Thyroid gland (tissue), 4 donors: ENCODE measurements around the gene RAI1. TPM values are rescaled to one million over a fixed set of nuclear protein-coding genes. Genes with fewer than 3 reads are reported as not detected.

Source experiments
- DNase-seq, 2 donors: peaks; one replicate each; pipeline ENCODE4 v3.0.0-alpha.2; 2019
- H3K27ac ChIP-seq, 3 donors: fragments of 200-600 bp; sonication (generic); 1 replicate in 2 of 3; 2 replicates in 1 of 3; pipeline ENCODE4 v1.5.1; 2016 to 2019; ENCODE audit warnings: mild to moderate bottlenecking in 1 of 3, moderate library complexity in 1 of 3
- H3K27me3 ChIP-seq: fragments of 200-600 bp; sonication (generic); one replicate; pipeline ENCODE4 v1.5.1; 2019
- H3K36me3 ChIP-seq, 2 donors: fragments of 200-600 bp; sonication (generic); one replicate each; pipeline ENCODE4 v1.5.1; 2016 to 2019
- H3K4me1 ChIP-seq, 2 donors: fragments of 200-600 bp; sonication (generic); one replicate each; pipeline ENCODE4 v1.5.1; 2017 to 2019
- H3K4me3 ChIP-seq, 3 donors: fragments of 200-600 bp; sonication (generic); replicated peaks in 1 of 3; 1 replicate in 2 of 3; 2 replicates in 1 of 3; pipeline ENCODE4 v1.5.1; 2016; ENCODE audit warnings: mild to moderate bottlenecking in 1 of 3
- H3K9me3 ChIP-seq: fragments of 200-600 bp; sonication (generic); one replicate; pipeline ENCODE4 v1.5.1; 2017
- POLR2A ChIP-seq, 2 donors: fragments of 450-650 bp; IDR thresholded peaks; one replicate each; pipeline ENCODE4 v1.6.1; 2017; ENCODE audit warnings: antibody characterized with exemption in 2 of 2, mild to moderate bottlenecking in 2 of 2, moderate library complexity in 1 of 2
- WGBS, 2 donors: methylation state at CpG; one replicate each; pipeline ENCODE4 v1.1.5; 2017; 5-methylcytosine and 5-hydroxymethylcytosine counted together
- intact Hi-C: fragments of 100-400 bp; cut with DNase I; formaldehyde crosslinking; loops from one replicate; pipeline ENCODE4 v1.15.1; 2023
- total RNA-seq, 4 donors: library from RNA; depleted of rRNA; stranded (reverse); fragments of >200 nt; gene quantifications; one replicate each; pipeline ENCODE4 v1.2.3, GENCODE V29; 2016
- TF ChIP-seq, protein P1 (sequence below), 6 experiments: fragments of 200-600 bp in 3 of 6; fragments of 450-650 bp in 3 of 6; sonication (generic) in 3 of 6; IDR thresholded peaks; one replicate each; pipeline ENCODE4 v1.5.1; 2016 to 2019; ENCODE audit warnings: antibody characterized with exemption in 6 of 6, mild to moderate bottlenecking in 2 of 6, inconsistent platforms in 1 of 6, moderate library complexity in 1 of 6

Gene RAI1
- total RNA-seq, 4 donors from 2014 or later = 19.1 to 52.3 (median 34.1) TPM

DNA sequence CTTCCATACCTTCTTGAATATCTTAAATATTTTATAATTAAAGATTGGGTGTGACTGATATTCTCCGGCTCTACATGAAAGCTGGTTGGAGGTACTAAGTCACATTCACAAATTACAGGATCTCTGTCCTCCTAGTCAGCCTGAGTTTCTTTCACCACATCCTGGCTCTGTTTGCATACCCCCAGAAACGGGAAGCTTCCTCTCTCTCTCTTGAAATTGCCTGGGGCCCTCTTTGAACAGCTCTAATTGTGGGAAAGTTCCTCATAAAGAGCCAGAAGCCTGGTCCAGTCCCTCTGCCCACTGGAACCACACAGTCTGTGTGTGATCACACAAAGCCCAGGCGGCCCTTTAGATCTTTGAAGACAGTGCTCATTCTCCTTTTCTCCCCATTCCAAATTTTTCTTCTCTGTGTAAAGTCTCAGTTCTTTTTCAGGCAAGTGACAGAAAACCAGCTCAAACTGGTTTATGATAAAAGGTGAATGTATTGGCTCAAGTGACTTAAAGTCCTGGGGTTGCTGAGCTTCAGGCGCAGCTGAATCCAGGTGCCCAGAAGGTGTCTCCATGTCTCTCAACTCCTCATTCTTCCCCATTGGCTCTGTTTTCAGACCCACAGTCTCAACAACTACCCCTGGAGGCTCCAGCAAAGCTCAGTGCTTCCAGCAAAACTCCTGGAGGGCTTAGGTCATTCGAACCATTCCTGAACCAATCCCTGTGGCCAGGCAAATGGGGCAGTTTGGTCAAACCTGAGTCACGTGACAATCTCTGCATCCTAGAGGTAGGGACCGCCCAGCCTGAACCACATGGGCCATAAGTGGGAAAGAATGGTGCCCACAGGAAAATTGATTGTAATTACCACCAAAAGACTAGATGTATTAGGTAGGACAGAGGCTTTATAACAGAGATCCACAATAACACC, 8.5 kb upstream of the RAI1 start:
- no peak overlapping the region for H3K27ac ChIP-seq
- H3K36me3 ChIP-seq = no peaks in the 10 kb centered on the region
- peaks cover 0 to 3% of the 10 kb centered on the region in 2 donors for H3K4me1 ChIP-seq
- 83 to 90% methylated on average over 7 of the region's 7 CpGs for WGBS, 2 donors
- DNase-seq = no peak
- no peak overlapping the region for H3K4me3 ChIP-seq
- intact Hi-C loops = no loop called here
- TF ChIP-seq POLR2A (IDR thresholded peaks at IDR 0.05) = no peak
- TF ChIP-seq, protein P1, sequence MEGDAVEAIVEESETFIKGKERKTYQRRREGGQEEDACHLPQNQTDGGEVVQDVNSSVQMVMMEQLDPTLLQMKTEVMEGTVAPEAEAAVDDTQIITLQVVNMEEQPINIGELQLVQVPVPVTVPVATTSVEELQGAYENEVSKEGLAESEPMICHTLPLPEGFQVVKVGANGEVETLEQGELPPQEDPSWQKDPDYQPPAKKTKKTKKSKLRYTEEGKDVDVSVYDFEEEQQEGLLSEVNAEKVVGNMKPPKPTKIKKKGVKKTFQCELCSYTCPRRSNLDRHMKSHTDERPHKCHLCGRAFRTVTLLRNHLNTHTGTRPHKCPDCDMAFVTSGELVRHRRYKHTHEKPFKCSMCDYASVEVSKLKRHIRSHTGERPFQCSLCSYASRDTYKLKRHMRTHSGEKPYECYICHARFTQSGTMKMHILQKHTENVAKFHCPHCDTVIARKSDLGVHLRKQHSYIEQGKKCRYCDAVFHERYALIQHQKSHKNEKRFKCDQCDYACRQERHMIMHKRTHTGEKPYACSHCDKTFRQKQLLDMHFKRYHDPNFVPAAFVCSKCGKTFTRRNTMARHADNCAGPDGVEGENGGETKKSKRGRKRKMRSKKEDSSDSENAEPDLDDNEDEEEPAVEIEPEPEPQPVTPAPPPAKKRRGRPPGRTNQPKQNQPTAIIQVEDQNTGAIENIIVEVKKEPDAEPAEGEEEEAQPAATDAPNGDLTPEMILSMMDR (IDR thresholded peaks at IDR 0.05) = no peak
- H3K27me3 ChIP-seq = no peaks in the 10 kb centered on the region
- no peaks in the 10 kb centered on the region for H3K9me3 ChIP-seq

- DNase-seq = no peak
- TF ChIP-seq POLR2A (IDR thresholded peaks at IDR 0.05) = no peak
- TF ChIP-seq, protein P1 (IDR thresholded peaks at IDR 0.05) = no peak
- no peaks in the 10 kb centered on the region for H3K36me3 ChIP-seq
- WGBS, 2 donors = 90 to 94% methylated on average over 6 of the region's 6 CpGs
- no peak overlapping the region for H3K4me3 ChIP-seq
- H3K4me1 ChIP-seq = peaks cover 0 to 16% of the 10 kb centered on the region in 2 donors
- H3K27ac ChIP-seq = no peak overlapping the region
- intact Hi-C loops = no loop called here
- H3K27me3 ChIP-seq = no peaks in the 10 kb centered on the region
- no peaks in the 10 kb centered on the region for H3K9me3 ChIP-seq
These were observed 5.8 kb upstream of the RAI1 start for GRCh38 chr17:17675416-17675815.

DNA sequence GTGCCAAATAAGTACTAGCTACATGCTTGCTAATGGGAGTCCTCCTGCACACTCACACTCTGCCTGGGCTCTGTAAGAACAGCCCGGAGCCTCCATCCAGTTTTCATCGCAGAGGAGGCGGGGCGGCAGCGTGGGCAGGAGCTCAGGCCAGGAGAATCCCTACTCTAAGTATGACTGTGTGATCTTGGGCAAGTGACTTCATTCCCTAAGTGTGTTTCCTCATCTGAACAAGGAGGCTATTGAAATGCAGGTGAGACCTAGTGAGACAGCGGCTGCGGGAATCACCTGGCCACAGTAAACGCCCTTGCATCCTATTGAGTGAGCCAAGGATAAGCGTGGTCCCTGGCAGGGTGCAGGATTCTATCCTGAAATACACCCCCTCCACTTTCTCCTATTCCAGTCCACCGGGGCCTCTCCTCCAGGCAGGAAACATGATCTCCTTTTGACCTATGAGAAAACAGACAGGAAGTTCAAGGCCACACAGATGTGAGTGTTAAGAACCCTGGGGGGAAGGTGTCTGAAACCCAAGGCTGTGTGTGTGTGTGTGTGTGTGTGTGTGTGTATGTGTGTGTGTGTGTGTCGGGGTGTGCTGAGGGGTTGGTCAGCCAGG, 5.2 kb upstream of the RAI1 start:
- Histone ChIP-seq H3K9me3 (no peaks in the 10 kb centered on the region), H3K36me3 (no peaks in the 10 kb centered on the region), H3K27ac (no peak overlapping the region), H3K4me1 (peaks cover 0 to 22% of the 10 kb centered on the region in 2 donors), H3K27me3 (no peaks in the 10 kb centered on the region), H3K4me3 (no peak overlapping the region)
- DNase-seq = no peak
- TF ChIP-seq, protein P1 (IDR thresholded peaks at IDR 0.05) = no peak
- no peak for TF ChIP-seq POLR2A (IDR thresholded peaks at IDR 0.05)
- 81 to 87% methylated on average over 11 of the region's 11 CpGs for WGBS, 2 donors
- intact Hi-C loops = no loop called here

GRCh38 chr17:17676752-17677151, 4.5 kb upstream of the RAI1 start:
- Histone ChIP-seq H3K36me3 (no peaks in the 10 kb centered on the region), H3K27ac (no peak overlapping the region), H3K9me3 (no peaks in the 10 kb centered on the region), H3K4me1 (peaks cover 0 to 23% of the 10 kb centered on the region in 2 donors), H3K27me3 (no peaks in the 10 kb centered on the region), H3K4me3 (no peak overlapping the region)
- no peak for DNase-seq
- intact Hi-C loops = no loop called here
- 90 to 94% methylated on average over 6 of the region's 6 CpGs for WGBS, 2 donors
- TF ChIP-seq, protein P1 (IDR thresholded peaks at IDR 0.05) = no peak
- no peak for TF ChIP-seq POLR2A (IDR thresholded peaks at IDR 0.05)
